ENCODE results near the gene C1QBP.

DNA sequence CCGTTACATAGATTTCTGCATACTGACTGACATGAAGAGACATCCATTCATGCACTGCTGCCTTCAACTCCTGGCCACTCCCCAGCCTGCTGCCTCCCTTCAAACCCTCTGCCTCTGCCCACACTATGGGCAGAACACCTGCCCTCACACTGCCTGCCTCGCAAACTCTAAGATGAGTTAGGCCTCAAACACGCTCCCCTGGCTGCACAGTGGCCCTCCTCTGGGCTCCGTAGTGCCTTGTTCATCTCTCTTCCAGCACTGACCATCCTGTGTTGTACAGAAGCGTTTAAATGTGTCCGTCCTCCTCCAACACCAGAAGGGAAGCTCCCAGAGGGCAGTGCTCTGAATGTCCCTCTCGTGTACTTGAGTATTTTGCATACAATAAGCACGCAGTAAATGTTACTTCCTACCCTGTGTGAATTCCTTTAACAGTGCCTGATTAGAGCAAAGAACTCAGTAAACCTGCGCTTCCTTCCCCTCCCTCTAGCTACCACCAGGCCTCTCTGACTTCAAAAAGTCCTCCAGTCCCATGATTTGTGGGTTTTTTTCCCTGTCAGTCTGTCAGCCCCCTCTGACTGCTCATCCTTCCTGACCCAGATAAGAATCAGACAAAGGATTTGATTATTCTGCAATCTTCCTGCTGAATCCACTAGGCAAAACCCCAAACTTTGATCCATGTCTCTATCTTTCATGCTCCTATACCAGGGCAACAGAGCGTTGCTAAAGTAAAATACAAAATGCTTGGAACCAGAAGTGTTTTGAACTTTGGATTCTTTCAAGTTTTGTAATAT, 26.0 kb upstream of the C1QBP start:
- no peak for TF ChIP-seq POLR2A (IDR thresholded peaks at IDR 0.05)
- no peak for TF ChIP-seq CTCF (IDR thresholded peaks at IDR 0.05)
